C1 segment of cervical spinal cord (tissue), 14 donors: ENCODE results near the gene GRAMD1C.
A peak's percentile ranks its signal among the peaks of the same experiment; 100 is the strongest.
"Not testable (repeated sequence)": the region's sequence is repeated elsewhere in the genome, so short reads cannot be mapped to it uniquely, and the experiment has no call there.

Experiments used
- DNase-seq, 14 donors: peaks; one replicate each; lab custom pipeline; 2025; lab: John Stamatoyannopoulos, UW

Gene GRAMD1C

DNA sequence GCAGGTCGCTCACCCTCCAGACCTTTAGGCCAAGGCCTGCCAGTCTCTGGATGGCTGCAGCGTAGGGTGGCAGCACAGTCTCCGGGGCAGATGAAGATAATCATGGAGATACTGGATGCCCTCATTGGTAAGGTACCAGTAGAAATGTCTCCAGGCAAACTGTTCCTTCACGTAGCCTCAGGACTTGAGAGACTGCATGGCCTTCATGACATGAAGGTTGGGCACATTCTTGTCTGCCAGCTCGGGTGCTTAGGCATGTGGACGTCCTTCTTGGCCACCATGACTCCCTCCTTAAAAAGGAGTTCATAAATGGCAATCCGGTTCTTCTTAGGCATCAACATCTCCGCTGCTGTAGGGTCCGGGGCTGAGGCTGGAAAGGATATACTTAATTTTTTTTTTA, 11.8 kb downstream of the GRAMD1C start:
- DNase-seq = not testable (repeated sequence)

- DNase-seq = no peak
Measured at GRCh38 chr3:113852506-113852905, 13.9 kb downstream of the GRAMD1C start.

- no peak for DNase-seq
Measured at GRCh38 chr3:113867506-113867905, 28.9 kb downstream of the GRAMD1C start.

DNA sequence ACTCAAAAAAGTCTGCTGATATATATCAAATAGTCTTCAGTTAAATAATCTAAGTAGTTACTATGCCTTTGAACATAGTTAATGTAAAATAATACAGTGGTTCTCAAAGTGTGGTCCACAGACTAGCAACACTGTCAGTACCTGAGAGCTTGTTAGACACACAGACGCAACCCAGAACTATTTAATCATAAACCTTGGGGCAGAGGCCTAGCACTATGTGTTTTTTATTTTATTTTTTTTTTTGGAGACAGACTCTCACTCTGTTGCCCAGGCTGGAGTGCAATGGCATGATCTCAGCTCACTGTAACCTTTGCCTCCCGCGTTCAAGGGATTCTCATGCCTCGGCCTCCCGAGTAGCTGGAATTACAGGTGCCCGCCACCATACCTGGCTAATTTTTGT, 34.7 kb downstream of the GRAMD1C start:
- DNase-seq = no peak

DNA sequence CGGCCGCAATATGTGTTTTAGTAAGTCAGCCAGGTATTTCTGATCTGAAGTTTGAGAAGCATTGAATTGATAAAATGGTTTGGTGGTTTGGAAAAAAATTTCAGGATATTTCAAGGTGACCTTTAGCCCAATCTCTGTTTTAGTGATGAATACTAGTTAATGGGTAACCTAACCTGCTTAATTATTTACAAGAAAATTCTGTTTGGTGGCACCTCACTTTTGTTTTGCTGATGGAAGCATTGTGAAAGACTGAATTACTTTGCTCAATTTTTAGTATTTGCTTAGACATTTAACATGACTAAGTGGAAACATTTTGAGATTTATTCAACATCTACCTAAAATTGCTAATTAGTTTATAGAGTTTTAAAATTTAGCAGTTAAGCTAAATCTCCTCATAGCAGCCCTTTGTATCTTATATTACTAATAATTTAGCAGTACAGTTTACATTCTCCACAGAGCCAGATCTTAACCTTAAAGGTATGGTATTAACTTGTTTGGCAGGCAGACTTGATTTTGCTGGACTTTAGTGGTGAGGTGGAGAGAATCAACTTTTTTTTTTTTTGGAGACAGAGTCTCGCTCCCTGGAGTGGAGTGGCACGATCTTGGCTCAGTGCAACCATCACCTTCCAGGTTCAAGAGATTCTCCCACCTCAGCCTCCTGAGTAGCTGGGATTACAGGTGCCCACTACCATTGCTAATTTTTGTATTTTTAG, 35.4 kb downstream of the GRAMD1C start:
- no peak for DNase-seq

GRCh38 chr3:113878403-113878802, 39.8 kb downstream of the GRAMD1C start:
- no peak for DNase-seq

GRCh38 chr3:113885050-113885449, 46.5 kb downstream of the GRAMD1C start:
- DNase-seq = no peak

DNA sequence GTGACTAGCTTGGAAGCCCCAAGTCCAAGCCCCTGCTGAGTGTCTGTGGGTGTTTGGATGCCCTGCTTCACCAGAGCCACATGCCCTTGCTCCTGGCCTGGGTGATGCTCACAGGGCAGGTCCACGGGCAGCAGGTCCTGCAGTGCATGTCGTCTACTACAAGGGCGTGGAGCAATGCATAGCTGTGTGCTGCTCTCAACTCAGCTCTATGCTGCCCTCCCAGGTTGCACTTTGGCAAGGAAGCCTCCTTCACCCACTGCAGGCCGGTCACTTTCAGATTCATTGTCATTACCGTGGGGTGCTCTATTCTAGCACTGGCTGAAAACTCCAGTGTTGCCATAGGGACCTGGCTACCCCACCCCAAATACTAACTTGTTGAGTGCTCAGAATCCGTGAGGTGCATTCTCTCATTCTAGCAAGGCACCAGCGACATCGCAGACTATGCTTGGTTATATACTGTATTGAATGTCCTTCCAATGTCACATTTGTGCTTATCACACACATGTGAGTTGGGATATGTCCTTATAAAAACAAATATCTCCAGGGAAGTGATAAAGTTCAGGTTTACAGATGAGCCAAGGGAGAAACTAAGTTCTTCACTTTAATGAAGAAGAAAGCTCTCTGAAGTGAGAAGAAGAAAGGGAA, 51.8 kb downstream of the GRAMD1C start:
- no peak for DNase-seq

DNA sequence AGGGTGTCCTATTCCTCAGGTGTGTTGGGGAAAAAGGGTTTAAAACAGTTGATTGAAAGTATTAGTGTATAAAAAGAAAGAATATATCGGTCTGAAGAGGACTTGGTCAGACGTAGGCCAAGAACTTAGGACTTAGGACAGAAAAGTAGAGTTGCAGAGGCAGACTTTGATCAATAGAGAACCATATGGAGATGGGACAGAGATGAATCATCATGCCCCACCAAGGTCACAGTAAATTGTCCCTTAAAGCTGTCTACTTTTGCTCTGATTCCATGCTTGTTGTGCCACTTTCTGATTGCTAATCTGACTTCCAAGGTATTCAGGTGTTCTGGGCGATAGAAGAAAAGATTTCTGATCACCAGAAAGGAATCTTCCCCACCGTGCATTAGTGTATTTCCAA, 56.3 kb downstream of the GRAMD1C start:
- DNase-seq = no peak

DNA sequence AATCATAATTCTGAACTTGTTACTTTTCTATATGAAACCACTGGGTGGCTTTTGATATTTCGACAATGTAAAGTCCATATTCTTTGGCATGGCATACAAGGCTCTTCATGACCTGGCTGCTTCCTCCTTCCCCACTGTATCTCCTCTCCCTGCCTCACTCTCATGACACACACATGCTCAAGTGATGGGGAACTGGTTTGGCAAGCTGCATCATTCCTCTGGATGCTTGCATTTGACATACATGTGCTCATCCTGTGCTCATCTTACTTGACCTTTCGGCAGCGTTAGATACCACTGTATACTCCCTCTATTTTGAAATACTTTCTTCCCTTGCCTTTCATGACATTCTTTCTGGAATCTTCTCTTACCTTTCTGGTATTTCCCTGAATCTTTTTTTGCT, 57.4 kb downstream of the GRAMD1C start:
- no peak for DNase-seq

DNA sequence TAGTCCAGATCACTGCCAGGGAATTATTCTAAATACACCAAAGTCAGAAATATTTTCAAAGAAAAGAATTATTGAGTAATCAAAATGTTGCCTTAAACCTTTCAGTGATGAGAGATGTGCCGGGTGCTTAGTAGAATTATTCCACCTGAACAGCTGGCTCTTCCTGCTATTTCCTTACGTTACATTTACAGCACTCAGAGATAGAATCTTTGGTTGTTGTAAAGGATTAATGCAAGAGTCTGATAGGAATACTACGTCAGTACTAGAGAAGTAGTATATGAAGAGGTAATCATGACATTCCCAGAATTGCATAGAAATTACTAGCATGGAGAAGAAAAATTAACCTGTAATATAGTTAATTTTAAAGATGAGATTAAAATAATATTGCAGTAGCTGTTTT, 58.3 kb downstream of the GRAMD1C start:
- no peak for DNase-seq

GRCh38 chr3:113897373-113897777, 58.8 kb downstream of the GRAMD1C start:
- no peak for DNase-seq

GRCh38 chr3:113898892-113899291, 60.3 kb downstream of the GRAMD1C start:
- no peak for DNase-seq

GRCh38 chr3:113906568-113907140, 68.1 kb downstream of the GRAMD1C start:
- no peak for DNase-seq

DNA sequence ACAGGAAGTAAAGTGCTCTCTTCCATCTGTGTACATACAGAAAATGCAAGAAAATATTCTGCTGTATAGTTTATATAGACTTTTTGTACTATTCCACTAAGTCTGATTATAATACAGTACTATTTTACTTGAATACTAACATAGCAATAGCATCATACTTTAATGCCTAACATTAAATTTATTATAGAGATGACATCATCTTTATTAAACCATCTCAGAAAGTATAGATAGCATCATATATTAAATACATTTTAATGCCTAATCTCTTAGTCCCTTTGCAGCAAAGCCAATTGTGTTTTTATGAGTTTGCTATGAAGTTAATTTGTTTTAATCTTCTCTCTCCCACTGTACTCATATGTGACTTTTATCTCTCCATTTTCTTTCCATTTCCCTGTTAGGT, 69.5 kb downstream of the GRAMD1C start:
- no peak for DNase-seq

GRCh38 chr3:113910966-113911365, 72.4 kb downstream of the GRAMD1C start:
- DNase-seq = no peak

DNA sequence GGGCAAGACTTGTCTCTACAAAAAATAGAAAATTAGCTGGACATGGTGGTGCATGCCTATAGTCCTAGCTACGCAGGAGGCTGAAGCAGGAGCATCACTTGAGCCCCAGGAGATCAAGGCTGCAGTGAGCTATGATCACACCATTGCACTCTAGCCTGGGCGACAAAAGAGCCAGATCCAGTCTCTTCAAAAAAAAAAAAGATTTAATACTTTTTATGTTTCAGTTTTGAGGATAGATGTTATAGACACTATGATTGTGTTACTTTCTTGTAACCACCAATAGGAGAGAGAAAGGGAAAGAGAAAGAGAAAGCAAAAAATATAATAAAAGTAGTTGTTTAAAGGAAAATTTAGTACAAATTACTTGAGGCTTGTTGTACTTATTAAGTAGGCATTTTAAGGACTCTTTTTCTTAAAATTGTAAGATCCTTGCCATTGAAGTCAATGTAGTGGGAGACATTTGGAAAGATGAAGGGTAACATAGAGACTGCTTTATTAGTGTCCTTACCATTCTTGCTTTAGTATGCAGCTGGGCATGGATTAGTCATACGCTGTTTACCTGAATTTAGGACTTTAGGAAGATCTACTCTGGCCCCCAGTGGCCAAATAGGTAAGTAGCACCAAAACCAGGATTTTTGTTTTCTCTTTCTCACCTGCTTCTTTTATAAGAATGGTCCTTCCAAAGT, 74.1 kb downstream of the GRAMD1C start:
- peak in 1 of 14 donors; percentile 9 for DNase-seq

- no peak for DNase-seq
Measured at GRCh38 chr3:113914646-113915045, 76.1 kb downstream of the GRAMD1C start.

GRCh38 chr3:113927556-113927955, 89.0 kb downstream of the GRAMD1C start:
- DNase-seq = no peak

- no peak for DNase-seq
Measured at GRCh38 chr3:113946831-113947230, 108.2 kb downstream of the GRAMD1C start.

- peak in 8 of 14 donors; percentile 14 to 77 (median 34) for DNase-seq
Measured at GRCh38 chr3:113947372-113948014, 108.9 kb downstream of the GRAMD1C start, which contains the start of gene ZDHHC23. Gene ZDHHC23, plus strand, starts transcription at chr3:113948013. Its CDS starts 790 bp downstream, at chr3:113948803.
